Measurements from ENCODE around the gene NFIA.

DNA sequence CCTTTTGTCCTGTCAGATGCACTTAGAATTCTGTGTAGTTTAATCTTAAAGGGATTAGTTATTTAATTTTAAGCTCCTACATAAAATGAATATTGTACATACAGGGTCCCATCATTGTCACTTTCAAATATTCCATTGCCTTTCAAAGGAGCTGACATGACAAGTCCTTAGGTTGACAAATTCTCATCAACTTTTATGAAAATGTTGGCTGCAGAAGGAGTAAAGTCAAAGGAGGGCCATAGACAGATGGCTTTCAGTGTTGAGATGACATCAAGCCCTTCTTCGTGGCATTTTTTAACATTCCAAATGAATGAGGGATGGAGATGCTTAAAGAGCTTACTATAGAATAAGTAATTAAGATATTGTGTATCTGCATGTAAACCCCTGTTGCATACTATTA lies 15.4 kb downstream of the NFIA start:
- TF ChIP-seq POLR2A (IDR thresholded peaks at IDR 0.05), result no peak
- TF ChIP-seq, protein P1, sequence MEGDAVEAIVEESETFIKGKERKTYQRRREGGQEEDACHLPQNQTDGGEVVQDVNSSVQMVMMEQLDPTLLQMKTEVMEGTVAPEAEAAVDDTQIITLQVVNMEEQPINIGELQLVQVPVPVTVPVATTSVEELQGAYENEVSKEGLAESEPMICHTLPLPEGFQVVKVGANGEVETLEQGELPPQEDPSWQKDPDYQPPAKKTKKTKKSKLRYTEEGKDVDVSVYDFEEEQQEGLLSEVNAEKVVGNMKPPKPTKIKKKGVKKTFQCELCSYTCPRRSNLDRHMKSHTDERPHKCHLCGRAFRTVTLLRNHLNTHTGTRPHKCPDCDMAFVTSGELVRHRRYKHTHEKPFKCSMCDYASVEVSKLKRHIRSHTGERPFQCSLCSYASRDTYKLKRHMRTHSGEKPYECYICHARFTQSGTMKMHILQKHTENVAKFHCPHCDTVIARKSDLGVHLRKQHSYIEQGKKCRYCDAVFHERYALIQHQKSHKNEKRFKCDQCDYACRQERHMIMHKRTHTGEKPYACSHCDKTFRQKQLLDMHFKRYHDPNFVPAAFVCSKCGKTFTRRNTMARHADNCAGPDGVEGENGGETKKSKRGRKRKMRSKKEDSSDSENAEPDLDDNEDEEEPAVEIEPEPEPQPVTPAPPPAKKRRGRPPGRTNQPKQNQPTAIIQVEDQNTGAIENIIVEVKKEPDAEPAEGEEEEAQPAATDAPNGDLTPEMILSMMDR (IDR thresholded peaks at IDR 0.05), result no peak

All from Peyer's patch (tissue), 4 donors.